ENCODE measurements around the gene CCP110. TPM values are rescaled to one million over a fixed set of nuclear protein-coding genes. Genes with fewer than 3 reads are reported as not detected.

Gene CCP110
- total and polyA plus RNA-seq, 2 donors (not counting 1 experiment from before 2014, with no cell fraction given): 4.9 to 23.6 TPM

DNA sequence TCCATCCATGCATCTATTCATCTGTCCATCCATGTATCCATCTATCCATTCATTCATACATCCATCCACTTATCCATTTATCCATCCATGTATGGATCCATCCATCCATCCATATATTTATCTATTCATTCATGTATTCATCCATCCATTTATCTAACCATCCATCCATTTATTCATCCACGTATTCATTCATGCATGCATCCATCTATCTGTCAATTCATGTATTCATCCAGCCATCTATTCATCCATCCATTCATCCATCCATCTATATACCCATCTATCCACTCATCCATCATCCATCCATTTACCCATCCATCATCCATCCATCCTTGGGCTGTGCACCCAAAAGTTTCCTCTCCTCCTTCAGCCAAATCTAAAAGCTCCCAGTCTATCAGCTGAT lies 45.2 kb upstream of the CCP110 start:
- Histone ChIP-seq H3K9ac (ENCODE audit: low read length) (no peak overlapping the region), H3K36me3 (replicated peaks in 1 of 2; ENCODE audit: control extremely low read depth in 1 of 2, control insufficient read depth in 1 of 2, extremely low read depth in 1 of 2, insufficient read depth in 2 of 2, low read length in 1 of 2) (no peaks in the 10 kb centered on the region), H4K20me1 (ENCODE audit: control insufficient read depth, insufficient read depth, low read length, poor library complexity, severe bottlenecking) (no peaks in the 10 kb centered on the region), H3K27me3 (replicated peaks in 1 of 4; ENCODE audit: control extremely low read depth in 1 of 4, control insufficient read depth in 3 of 4, insufficient read depth in 4 of 4, low read length in 3 of 4) (peaks cover 0 to 3% (median 0%) of the 10 kb centered on the region in 4 experiments), H3K4me2 (replicated peaks; ENCODE audit: low read depth, low read length, poor library complexity, severe bottlenecking) (no peak overlapping the region), H2AFZ (ENCODE audit: insufficient read depth, low read depth, low read length, poor library complexity, severe bottlenecking) (no peak overlapping the region), H3K79me2 (ENCODE audit: control insufficient read depth, insufficient read depth, low read length) (no peaks in the 10 kb centered on the region), H3K4me3 (ENCODE audit: control extremely low read depth in 1 of 5, extremely low read depth in 1 of 5, insufficient read depth in 1 of 5, low read depth in 2 of 5, low read length in 4 of 5) (no peak overlapping the region), H3K27ac (ENCODE audit: low read length in 2 of 2) (no peak overlapping the region), H3K9me3 (ENCODE audit: control extremely low read depth in 1 of 3, control insufficient read depth in 2 of 3, insufficient read depth in 1 of 3, low read length in 2 of 3) (peaks cover 0 to 4% (median 0%) of the 10 kb centered on the region in 3 donors), H3K4me1 (ENCODE audit: control insufficient read depth in 2 of 2, insufficient read depth in 2 of 2, low read length in 2 of 2) (no peaks in the 10 kb centered on the region)
- POLR2A ChIA-PET: no interaction called here
- no peak overlapping the region for H3K27ac Mint-ChIP-seq
- H3K4me3 Mint-ChIP-seq: no peak overlapping the region
- H3K4me1 Mint-ChIP-seq: no peaks in the 10 kb centered on the region
- intact Hi-C loops (cut with micrococcal nuclease): no loop called here
- H3K27me3 Mint-ChIP-seq: peaks cover 10% of the 10 kb centered on the region
- WGBS (ENCODE audit: insufficient coverage): 90% methylated on average over 1 of the region's 1 CpG
- CTCF ChIA-PET: no interaction called here
- no peak for ATAC-seq (ENCODE audit: low read depth)
- no peaks in the 10 kb centered on the region for H3K9me3 Mint-ChIP-seq (ENCODE audit: insufficient read depth)
- no peak for DNase-seq
- no peak for TF ChIP-seq EZH2 (IDR thresholded peaks at IDR 0.05; ENCODE audit: borderline replicate concordance, insufficient read depth, low read depth, low read length, poor library complexity, severe bottlenecking)
- TF ChIP-seq, protein P1, sequence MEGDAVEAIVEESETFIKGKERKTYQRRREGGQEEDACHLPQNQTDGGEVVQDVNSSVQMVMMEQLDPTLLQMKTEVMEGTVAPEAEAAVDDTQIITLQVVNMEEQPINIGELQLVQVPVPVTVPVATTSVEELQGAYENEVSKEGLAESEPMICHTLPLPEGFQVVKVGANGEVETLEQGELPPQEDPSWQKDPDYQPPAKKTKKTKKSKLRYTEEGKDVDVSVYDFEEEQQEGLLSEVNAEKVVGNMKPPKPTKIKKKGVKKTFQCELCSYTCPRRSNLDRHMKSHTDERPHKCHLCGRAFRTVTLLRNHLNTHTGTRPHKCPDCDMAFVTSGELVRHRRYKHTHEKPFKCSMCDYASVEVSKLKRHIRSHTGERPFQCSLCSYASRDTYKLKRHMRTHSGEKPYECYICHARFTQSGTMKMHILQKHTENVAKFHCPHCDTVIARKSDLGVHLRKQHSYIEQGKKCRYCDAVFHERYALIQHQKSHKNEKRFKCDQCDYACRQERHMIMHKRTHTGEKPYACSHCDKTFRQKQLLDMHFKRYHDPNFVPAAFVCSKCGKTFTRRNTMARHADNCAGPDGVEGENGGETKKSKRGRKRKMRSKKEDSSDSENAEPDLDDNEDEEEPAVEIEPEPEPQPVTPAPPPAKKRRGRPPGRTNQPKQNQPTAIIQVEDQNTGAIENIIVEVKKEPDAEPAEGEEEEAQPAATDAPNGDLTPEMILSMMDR (IDR thresholded peaks at IDR 0.05): no peak

GRCh38 chr16:19479302-19479721 lies 44.4 kb upstream of the CCP110 start:
- Histone ChIP-seq H3K79me2 (ENCODE audit: control insufficient read depth, insufficient read depth, low read length) (no peaks in the 10 kb centered on the region), H3K4me2 (replicated peaks; ENCODE audit: low read depth, low read length, poor library complexity, severe bottlenecking) (no peak overlapping the region), H3K9ac (ENCODE audit: low read length) (no peak overlapping the region), H3K27me3 (replicated peaks in 1 of 4; ENCODE audit: control extremely low read depth in 1 of 4, control insufficient read depth in 3 of 4, insufficient read depth in 4 of 4, low read length in 3 of 4) (peaks cover 0 to 3% (median 0%) of the 10 kb centered on the region in 4 experiments), H3K27ac (ENCODE audit: low read length in 2 of 2) (no peak overlapping the region), H3K36me3 (replicated peaks in 1 of 2; ENCODE audit: control extremely low read depth in 1 of 2, control insufficient read depth in 1 of 2, extremely low read depth in 1 of 2, insufficient read depth in 2 of 2, low read length in 1 of 2) (no peaks in the 10 kb centered on the region), H2AFZ (ENCODE audit: insufficient read depth, low read depth, low read length, poor library complexity, severe bottlenecking) (no peak overlapping the region), H4K20me1 (ENCODE audit: control insufficient read depth, insufficient read depth, low read length, poor library complexity, severe bottlenecking) (no peaks in the 10 kb centered on the region), H3K9me3 (ENCODE audit: control extremely low read depth in 1 of 3, control insufficient read depth in 2 of 3, insufficient read depth in 1 of 3, low read length in 2 of 3) (peaks cover 0 to 4% (median 0%) of the 10 kb centered on the region in 3 donors), H3K4me1 (ENCODE audit: control insufficient read depth in 2 of 2, insufficient read depth in 2 of 2, low read length in 2 of 2) (no peaks in the 10 kb centered on the region), H3K4me3 (ENCODE audit: control extremely low read depth in 1 of 5, extremely low read depth in 1 of 5, insufficient read depth in 1 of 5, low read depth in 2 of 5, low read length in 4 of 5) (no peak overlapping the region)
- WGBS (ENCODE audit: insufficient coverage): 75% methylated on average over 3 of the region's 3 CpGs
- Mint-ChIP-seq H3K27me3 (peaks cover 10% of the 10 kb centered on the region), H3K27ac (no peak overlapping the region), H3K4me1 (no peaks in the 10 kb centered on the region), H3K4me3 (no peak overlapping the region), H3K9me3 (ENCODE audit: insufficient read depth) (no peaks in the 10 kb centered on the region)
- ChIA-PET POLR2A (no interaction called here), CTCF (no interaction called here)
- DNase-seq (no peak), ATAC-seq (ENCODE audit: low read depth) (no peak)
- no peak for TF ChIP-seq EZH2 (IDR thresholded peaks at IDR 0.05; ENCODE audit: borderline replicate concordance, insufficient read depth, low read depth, low read length, poor library complexity, severe bottlenecking)
- TF ChIP-seq, protein P1 (IDR thresholded peaks at IDR 0.05): no peak
- intact Hi-C loops (cut with micrococcal nuclease): no loop called here

All from B cell (primary cell).